Dedifferentiated amniotic fluid mesenchymal stem cell (primary cell): Measurements from ENCODE around the gene ZBED2.
"Not testable (repeated sequence)": the region's sequence is repeated elsewhere in the genome, so short reads cannot be mapped to it uniquely, and the experiment has no call there.

ENCODE experiments used
- DNase-seq: peaks from one replicate; pipeline ENCODE4 v3.0.0-alpha.2; 2016; ENCODE audit errors: extremely low spot score

Gene ZBED2

GRCh38 chr3:111595232-111595631 lies at the start of gene ZBED2:
Gene ZBED2 (minus strand): TSS chr3:111595346. CDS start chr3:111594201, 1,145 bp downstream.
- no peak for DNase-seq

DNA sequence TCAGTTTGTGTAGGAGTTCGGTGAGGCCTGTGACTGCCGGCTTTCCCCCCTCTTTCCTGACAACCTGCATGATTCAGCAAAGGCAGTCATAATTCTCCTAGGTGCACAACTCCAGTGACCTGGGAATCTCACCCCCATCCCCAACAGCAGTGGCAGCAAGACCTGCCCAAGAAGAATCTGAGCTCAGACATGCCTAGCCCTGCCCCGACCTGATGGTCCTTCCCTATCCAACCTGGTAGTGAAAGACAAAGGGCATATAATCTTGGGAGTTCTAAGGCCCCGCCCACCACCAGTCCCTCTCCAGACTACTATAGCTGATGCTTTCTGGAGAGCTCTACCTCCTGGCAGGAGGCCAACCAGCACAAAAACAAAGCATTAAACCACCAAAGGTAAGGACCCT lies 44.2 kb upstream of the ZBED2 start:
- DNase-seq, result no peak

- DNase-seq, result no peak
Observed at GRCh38 chr3:111636366-111636885, 41.3 kb upstream of the ZBED2 start.

GRCh38 chr3:111635403-111635802 lies 40.3 kb upstream of the ZBED2 start:
- DNase-seq, result no peak

DNA sequence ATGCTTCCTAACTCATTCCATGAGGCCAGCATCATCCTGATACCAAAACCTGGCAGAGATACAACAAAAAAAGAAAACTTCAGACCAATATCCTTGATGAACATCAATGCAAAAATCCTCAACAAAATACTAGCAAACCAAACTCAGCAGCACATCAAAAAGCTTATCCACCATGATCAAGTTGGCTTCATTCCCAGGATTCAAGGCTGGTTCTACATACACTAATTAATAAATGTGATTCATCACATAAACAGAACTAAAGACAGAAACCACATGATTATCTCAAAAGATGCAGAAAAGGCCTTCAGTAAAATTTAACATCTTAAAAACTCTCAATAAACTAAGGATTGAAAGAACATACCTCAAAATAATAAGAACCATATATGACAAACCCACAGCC lies 35.5 kb upstream of the ZBED2 start:
- not testable (repeated sequence) for DNase-seq

DNA sequence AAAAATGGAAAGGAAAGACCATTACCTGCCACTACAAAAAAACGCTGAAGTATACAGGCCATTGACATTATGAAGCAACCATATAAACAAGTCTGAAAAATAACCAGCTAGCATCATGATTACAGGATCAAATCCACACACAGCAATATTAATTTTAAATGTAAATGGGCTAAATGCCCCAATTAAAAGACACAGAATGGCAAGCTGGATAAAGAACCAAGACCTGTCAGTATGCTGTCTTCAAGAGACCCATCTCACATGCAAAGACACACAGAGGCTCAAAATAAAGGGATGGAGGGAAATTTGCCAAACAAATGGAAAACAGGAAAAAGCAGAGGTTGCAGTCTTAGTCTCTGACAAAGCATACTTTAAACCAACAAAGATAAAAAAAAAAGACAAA lies 33.9 kb upstream of the ZBED2 start:
- DNase-seq, result not testable (repeated sequence)

- no peak for DNase-seq
Observed at GRCh38 chr3:111627092-111627491, 31.9 kb upstream of the ZBED2 start.

GRCh38 chr3:111621535-111621934 lies 26.4 kb upstream of the ZBED2 start:
- no peak for DNase-seq

DNA sequence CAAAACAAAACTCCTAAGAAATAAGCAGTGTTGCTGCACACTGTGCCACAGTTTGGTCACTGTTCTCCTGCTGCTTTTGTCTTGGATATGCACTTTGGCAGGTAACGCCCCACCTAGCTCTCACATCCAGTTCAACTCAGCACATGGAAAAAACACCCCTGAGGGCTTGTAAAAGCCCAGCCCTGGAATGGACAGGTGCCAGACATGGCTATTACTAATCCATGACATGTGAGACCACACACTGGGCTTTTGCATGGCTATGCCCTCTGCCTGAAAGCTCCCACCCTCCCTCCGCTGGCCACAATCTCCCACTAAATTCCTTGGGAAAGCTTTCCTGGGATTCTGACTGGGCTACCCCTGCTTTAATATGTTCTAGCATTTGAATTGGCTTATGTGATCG lies 24.7 kb upstream of the ZBED2 start:
- DNase-seq, result no peak

- no peak for DNase-seq
Observed at GRCh38 chr3:111618945-111619344, 23.8 kb upstream of the ZBED2 start.

GRCh38 chr3:111617912-111618601 lies 22.9 kb upstream of the ZBED2 start:
- DNase-seq, result no peak

GRCh38 chr3:111617406-111617805 lies 22.3 kb upstream of the ZBED2 start:
- DNase-seq, result no peak

- no peak for DNase-seq
Observed at GRCh38 chr3:111616417-111617105, 21.4 kb upstream of the ZBED2 start.

- no peak for DNase-seq
Observed at GRCh38 chr3:111615880-111616279, 20.7 kb upstream of the ZBED2 start.

DNA sequence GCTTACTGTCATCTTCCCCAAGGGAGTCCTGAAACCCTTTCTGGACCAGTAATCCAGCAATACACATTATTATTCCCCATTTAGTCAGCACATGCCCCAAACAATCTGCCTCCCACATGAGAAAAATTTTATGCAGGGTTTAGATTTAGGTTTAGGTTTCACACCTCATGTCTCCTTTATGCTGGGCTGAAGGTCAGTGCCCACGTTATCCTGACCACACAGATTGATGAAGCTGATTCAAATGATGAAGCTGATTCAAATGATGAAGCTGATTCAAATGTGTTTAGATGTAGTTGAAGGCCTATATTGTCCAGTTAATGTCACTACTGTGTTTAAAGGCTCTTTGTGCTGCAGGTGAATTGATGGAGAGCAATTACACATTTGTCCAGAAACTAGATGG lies 18.1 kb upstream of the ZBED2 start:
- no peak for DNase-seq

DNA sequence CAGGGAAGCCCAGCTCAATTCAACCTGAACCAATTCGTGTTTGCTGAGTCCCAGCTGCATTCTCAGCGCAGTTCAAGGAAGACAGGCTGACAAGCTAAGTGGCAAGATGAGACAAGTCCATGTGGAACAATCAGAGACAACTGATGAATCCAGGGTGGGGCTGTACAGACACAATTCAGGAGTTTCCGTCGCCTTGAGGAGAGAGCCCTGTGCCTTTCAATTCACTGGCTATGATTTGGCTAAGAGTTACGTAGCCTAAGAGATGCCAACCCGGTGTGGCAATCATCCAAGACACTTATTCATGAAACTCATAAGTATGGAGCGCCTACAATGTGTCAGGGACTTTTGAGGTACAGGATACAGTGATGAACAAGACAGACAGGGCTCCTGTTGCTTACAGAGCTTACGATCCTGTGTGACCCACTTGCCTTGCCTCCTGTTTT lies 15.5 kb upstream of the ZBED2 start:
- no peak for DNase-seq

DNA sequence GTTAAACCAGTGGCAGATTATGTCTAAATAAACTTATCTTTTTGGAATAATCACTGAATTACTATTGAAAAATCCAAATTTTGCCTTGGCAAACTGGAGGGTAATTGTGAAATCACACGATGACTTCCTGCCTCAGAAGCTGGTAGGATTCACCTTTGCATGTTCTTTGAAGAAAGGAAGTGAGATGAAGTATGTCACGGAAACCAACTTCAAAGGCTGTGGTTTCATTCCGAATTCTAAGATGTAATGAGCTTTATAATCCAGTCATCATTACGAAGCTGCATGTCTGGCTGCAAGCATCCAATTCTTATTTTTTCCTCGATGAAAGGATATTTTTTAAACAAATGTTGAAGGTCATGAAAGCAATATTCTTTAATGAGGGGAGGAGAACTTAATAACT lies 15.0 kb upstream of the ZBED2 start:
- no peak for DNase-seq

DNA sequence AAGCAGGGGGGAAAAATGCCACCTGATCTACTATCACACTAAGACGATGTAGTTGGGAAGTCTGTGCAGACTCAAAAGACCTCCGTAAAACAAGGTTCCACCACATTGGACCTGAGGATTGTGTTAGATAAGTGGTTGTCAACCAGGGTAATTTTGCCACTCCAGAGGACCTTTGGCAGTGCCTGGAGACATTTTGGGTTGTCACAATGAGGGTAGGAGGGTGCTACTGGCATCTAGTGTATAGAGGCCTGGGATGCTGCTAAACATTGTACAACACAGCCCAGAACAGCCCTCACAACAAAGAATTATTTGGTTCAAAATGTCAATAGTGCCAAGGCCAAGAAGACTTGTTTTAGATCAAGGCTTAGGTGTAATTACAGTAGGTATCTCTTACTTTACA lies 14.6 kb upstream of the ZBED2 start:
- DNase-seq, result no peak

- DNase-seq, result no peak
Observed at GRCh38 chr3:111608383-111608782, 13.2 kb upstream of the ZBED2 start.

- DNase-seq, result no peak
Observed at GRCh38 chr3:111607240-111607920, 12.2 kb upstream of the ZBED2 start.

DNA sequence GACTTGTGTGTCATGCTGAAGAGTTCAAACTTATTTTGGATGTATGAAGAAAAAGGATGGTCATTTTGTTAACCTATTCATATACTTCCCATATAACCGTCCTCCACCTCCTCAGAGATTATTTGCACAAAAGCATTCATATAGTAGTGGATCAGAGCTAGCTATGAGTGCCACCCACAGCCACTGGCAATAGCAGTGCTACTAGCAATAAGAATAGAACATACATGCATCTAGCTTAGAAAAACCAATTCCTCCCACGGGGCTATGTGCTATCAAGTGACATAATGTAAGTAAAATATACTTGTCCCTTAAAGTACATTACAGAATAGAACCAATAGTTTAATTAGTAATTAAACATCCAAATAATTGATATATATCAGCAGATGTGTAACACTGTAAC lies 10.3 kb upstream of the ZBED2 start:
- DNase-seq, result no peak

DNA sequence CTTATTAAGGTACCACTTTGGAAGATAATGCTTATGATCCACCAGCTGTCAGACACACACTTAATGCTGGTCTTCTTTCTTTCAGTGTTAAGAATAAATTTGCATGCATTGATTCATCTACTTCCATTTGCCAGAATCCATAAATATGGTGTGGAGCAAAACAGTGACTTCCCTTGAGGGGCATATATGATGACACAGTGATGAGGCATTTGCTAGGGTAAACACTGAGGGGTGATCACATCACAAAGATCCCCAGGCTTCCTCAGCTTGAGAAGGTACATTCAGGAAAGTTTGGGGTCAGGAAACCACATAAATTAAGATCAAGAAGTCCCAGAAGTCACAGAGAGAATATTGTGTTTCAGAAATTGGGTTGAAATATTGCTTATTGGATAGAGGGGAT lies 9.9 kb upstream of the ZBED2 start:
- no peak for DNase-seq

DNA sequence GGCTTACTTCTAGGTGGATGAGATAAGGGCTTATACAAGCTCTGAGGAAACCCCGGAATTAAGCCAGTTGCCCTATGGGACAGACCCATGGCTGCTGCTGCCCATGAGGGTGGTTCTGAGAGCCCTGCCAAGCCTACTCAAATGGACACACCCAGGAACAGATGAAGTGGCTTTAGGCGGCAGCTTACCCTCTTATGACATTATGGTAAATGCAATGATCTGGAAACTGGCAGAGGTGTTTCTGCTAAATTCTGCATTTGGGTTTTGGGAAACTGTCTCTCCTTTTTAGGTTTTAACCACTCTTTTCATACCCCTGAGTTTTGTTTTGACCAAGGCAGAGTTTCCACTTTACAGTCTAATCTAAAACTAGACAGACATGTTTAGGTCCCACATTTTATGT lies 9.0 kb upstream of the ZBED2 start:
- no peak for DNase-seq
